Smooth muscle cell (in vitro differentiated cells): Measurements from ENCODE around the gene FNDC1. TPM values are rescaled to one million over a fixed set of nuclear protein-coding genes. Genes with fewer than 3 reads are reported as not detected.
A peak's percentile ranks its signal among the peaks of the same experiment; 100 is the strongest.

Experiments used
- DNase-seq: peaks from one replicate; lab custom pipeline; 2025; ENCODE audit not compliant: unreplicated experiment; lab: John Stamatoyannopoulos, UW
- H2AFZ ChIP-seq: fragments of 200-600 bp; sonication (generic); 2 replicates; pipeline ENCODE4 v1.6.0; 2016; ENCODE audit warnings: antibody characterized with exemption, low read depth, mild to moderate bottlenecking
- H3F3A ChIP-seq: fragments of 200-600 bp; sonication (generic); 2 replicates; pipeline ENCODE4 v1.6.0; 2017; ENCODE audit warnings: antibody characterized with exemption, low read depth
- H3K27ac ChIP-seq: fragments of 200-600 bp; sonication (generic); 2 replicates; pipeline ENCODE4 v1.5.1; 2016; ENCODE audit warnings: low read depth, mild to moderate bottlenecking
- H3K27me3 ChIP-seq: fragments of 200-600 bp; sonication (generic); 2 replicates; pipeline ENCODE4 v1.6.1; 2016; ENCODE audit warnings: low read depth, mild to moderate bottlenecking
- H3K36me3 ChIP-seq: fragments of 200-600 bp; sonication (generic); 2 replicates; pipeline ENCODE4 v1.5.1; 2016; ENCODE audit warnings: low read depth
- H3K4me1 ChIP-seq: fragments of 200-600 bp; sonication (generic); 2 replicates; pipeline ENCODE4 v1.5.1; 2016; ENCODE audit warnings: low read depth
- H3K4me2 ChIP-seq: fragments of 200-600 bp; sonication (generic); 2 replicates; pipeline ENCODE4 v1.6.0; 2016; ENCODE audit warnings: mild to moderate bottlenecking
- H3K4me3 ChIP-seq: fragments of 200-600 bp; sonication (generic); 2 replicates; pipeline ENCODE4 v1.5.1; 2016; ENCODE audit warnings: mild to moderate bottlenecking
- H3K79me2 ChIP-seq: fragments of 200-600 bp; sonication (generic); 2 replicates; pipeline ENCODE4 v1.6.0; 2016; ENCODE audit warnings: low read depth, mild to moderate bottlenecking
- H3K9ac ChIP-seq: fragments of 200-600 bp; sonication (generic); 2 replicates; pipeline ENCODE4 v1.6.0; 2016; ENCODE audit warnings: low read depth
- H3K9me3 ChIP-seq: fragments of 200-600 bp; sonication (generic); replicated peaks from 2 replicates; pipeline ENCODE4 v1.5.1; 2016; ENCODE audit warnings: low read depth
- H4K20me1 ChIP-seq: fragments of 200-600 bp; sonication (generic); 2 replicates; pipeline ENCODE4 v1.6.0; 2016; ENCODE audit warnings: low read depth
- WGBS: methylation state at CpG from one replicate; pipeline ENCODE4 v1.1.7; 2016; ENCODE audit warnings: low lambda C conversion rate; 5-methylcytosine and 5-hydroxymethylcytosine counted together
- polyA plus RNA-seq: library from polyadenylated mRNA; unstranded; fragments of >200 nt; fragmentation: Nextera tagmentation; extraction: Ambion mirVana; gene quantifications from 2 replicates; pipeline ENCODE4 v1.2.1, GENCODE V29; 2016
- total RNA-seq: library from RNA; depleted of rRNA; stranded (reverse); fragments of >200 nt; gene quantifications from 2 replicates; pipeline ENCODE4 v1.2.3, GENCODE V29; 2014
- TF ChIP-seq, protein P1 (sequence below): fragments of 200-600 bp; sonication (generic); IDR thresholded peaks from 2 replicates; pipeline ENCODE4 v1.5.1; 2017; ENCODE audit warnings: borderline replicate concordance, mild to moderate bottlenecking, antibody characterized with exemption; ENCODE audit not compliant: insufficient read depth, poor library complexity, severe bottlenecking

FNDC1 gene
- total and polyA plus RNA-seq, 2 experiments from 2014 or later, result 0.39 TPM; not detected in 1

DNA sequence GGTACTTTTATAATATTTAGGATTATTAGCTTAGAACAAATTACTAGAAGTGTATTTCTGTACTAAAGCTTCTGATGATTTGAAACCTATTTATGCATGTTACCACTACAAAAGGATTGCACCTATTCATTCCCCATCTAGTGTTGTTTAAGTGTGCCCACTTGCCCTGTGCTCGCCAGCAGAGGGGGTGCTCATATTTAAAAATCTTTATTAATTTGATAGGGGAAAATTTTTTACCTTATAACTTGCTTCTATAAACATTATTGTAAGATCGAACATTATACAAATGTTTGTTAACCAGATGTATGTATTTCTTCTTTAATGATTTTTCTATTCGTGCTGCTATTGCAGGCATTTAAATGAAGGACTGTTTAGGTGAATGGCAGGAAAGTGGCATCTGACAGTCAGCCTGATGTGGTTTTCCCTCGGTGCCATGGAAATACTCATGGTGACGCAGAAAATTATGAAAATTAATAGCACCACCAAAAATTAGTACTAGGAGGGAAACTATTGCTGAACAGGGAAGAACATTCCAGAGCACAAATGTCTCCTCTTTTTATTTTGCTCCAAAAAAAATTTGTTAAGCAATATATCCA is 44.1 kb upstream of the FNDC1 start:
- H3K4me1 ChIP-seq, result no peaks in the 10 kb centered on the region
- no peaks in the 10 kb centered on the region for H3K27me3 ChIP-seq
- no peak for DNase-seq
- no peak overlapping the region for H2AFZ ChIP-seq
- no peaks in the 10 kb centered on the region for H3K36me3 ChIP-seq
- TF ChIP-seq, protein P1, sequence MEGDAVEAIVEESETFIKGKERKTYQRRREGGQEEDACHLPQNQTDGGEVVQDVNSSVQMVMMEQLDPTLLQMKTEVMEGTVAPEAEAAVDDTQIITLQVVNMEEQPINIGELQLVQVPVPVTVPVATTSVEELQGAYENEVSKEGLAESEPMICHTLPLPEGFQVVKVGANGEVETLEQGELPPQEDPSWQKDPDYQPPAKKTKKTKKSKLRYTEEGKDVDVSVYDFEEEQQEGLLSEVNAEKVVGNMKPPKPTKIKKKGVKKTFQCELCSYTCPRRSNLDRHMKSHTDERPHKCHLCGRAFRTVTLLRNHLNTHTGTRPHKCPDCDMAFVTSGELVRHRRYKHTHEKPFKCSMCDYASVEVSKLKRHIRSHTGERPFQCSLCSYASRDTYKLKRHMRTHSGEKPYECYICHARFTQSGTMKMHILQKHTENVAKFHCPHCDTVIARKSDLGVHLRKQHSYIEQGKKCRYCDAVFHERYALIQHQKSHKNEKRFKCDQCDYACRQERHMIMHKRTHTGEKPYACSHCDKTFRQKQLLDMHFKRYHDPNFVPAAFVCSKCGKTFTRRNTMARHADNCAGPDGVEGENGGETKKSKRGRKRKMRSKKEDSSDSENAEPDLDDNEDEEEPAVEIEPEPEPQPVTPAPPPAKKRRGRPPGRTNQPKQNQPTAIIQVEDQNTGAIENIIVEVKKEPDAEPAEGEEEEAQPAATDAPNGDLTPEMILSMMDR, result peak; percentile 15
- no peaks in the 10 kb centered on the region for H3F3A ChIP-seq
- no peak overlapping the region for H3K4me3 ChIP-seq
- no peaks in the 10 kb centered on the region for H3K79me2 ChIP-seq
- H3K27ac ChIP-seq, result no peak overlapping the region
- no peak overlapping the region for H3K4me2 ChIP-seq
- 82% methylated on average over 5 of the region's 5 CpGs for WGBS
- no peak overlapping the region for H3K9ac ChIP-seq
- H3K9me3 ChIP-seq, result no peaks in the 10 kb centered on the region
- H4K20me1 ChIP-seq, result no peaks in the 10 kb centered on the region

GRCh38 chr6:159125951-159126352 is 43.2 kb upstream of the FNDC1 start:
- Histone ChIP-seq H3K79me2 (no peaks in the 10 kb centered on the region), H3K9me3 (no peaks in the 10 kb centered on the region), H3F3A (no peaks in the 10 kb centered on the region), H3K9ac (no peak overlapping the region), H3K27ac (no peak overlapping the region), H2AFZ (no peak overlapping the region), H3K4me2 (no peak overlapping the region), H3K27me3 (no peaks in the 10 kb centered on the region), H3K36me3 (no peaks in the 10 kb centered on the region), H3K4me3 (no peak overlapping the region), H4K20me1 (no peaks in the 10 kb centered on the region), H3K4me1 (no peaks in the 10 kb centered on the region)
- TF ChIP-seq, protein P1, result no peak
- 61% methylated on average over 5 of the region's 5 CpGs for WGBS
- no peak for DNase-seq

- H3K27me3 ChIP-seq, result no peaks in the 10 kb centered on the region
- H3K9ac ChIP-seq, result no peak overlapping the region
- H3K36me3 ChIP-seq, result no peaks in the 10 kb centered on the region
- TF ChIP-seq, protein P1, result no peak
- WGBS, result 72% methylated on average over 5 of the region's 5 CpGs
- no peaks in the 10 kb centered on the region for H4K20me1 ChIP-seq
- H3K4me1 ChIP-seq, result no peaks in the 10 kb centered on the region
- H3K4me2 ChIP-seq, result no peak overlapping the region
- DNase-seq, result no peak
- H3K27ac ChIP-seq, result no peak overlapping the region
- H3F3A ChIP-seq, result no peaks in the 10 kb centered on the region
- H3K4me3 ChIP-seq, result no peak overlapping the region
- no peaks in the 10 kb centered on the region for H3K9me3 ChIP-seq
- H3K79me2 ChIP-seq, result no peaks in the 10 kb centered on the region
- H2AFZ ChIP-seq, result no peak overlapping the region
These were observed 42.6 kb upstream of the FNDC1 start for GRCh38 chr6:159126590-159126989.

DNA sequence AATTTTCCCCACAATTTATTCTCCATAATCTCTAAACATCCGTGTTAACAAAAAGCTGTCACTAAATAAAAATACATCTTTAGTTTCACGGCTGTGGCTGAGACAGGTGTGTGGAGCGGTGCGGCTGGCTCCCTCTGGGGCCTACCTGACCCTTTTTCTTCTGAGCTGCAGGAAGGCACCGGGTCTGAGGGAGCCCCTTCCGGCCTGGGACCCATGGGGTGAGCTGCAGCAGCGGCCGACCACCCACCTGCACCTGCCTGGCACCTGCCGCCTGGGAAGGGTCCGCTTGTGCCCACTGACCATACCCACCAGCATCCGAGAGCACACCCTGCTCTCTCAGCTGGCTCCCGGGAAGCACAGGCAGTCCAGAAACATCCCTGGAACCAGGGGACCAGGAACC is 41.5 kb upstream of the FNDC1 start:
- Histone ChIP-seq H3K4me3 (no peak overlapping the region), H3K4me1 (no peaks in the 10 kb centered on the region), H2AFZ (no peak overlapping the region), H3K79me2 (no peaks in the 10 kb centered on the region), H3K9me3 (no peaks in the 10 kb centered on the region), H3K36me3 (no peaks in the 10 kb centered on the region), H3K4me2 (no peak overlapping the region), H3K9ac (no peak overlapping the region), H4K20me1 (no peaks in the 10 kb centered on the region), H3F3A (no peaks in the 10 kb centered on the region), H3K27ac (no peak overlapping the region), H3K27me3 (no peaks in the 10 kb centered on the region)
- TF ChIP-seq, protein P1, result no peak
- no peak for DNase-seq
- WGBS, result 95% methylated on average over 12 of the region's 12 CpGs
